ENCODE results near the gene UTP4. TPM values are rescaled to one million over a fixed set of nuclear protein-coding genes. Genes with fewer than 3 reads are reported as not detected.

The UTP4 gene
- polyA plus RNA-seq, 1 donor from 2014 or later, result 18.5 TPM

DNA sequence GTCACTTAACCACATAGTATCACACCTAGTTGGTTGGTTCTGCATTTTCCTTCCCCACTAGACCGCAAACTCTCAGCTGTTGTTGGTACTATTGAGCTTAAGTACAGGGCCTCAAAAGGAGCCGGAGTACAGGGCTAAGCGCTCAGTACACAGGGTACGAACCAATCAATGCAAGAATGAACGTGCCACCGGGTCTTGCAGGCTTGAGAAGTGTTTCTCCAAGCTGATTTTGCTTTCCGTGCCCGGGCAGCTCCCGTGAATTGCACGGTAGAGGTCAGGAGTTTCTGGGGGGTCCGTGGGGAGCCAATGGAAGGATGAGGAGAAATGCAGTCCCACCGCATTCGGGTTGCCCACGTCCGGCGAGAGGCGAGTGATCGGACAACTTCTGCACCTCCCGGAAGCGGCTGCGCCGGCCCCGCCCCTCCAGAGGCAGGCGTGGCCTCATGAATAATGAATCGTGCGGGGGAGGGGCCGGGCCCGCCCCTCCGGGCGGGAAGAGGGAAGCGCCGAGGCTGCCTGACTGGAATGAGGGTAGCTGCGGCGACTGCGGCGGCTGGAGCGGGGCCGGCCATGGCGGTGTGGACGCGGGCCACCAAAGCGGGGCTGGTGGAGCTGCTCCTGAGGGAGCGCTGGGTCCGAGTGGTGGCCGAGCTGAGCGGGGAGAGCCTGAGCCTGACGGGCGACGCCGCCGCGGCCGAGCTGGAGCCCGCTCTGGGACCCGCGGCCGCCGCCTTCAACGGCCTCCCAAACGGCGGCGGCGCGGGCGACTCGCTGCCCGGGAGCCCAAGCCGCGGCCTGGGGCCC is 54.4 kb downstream of the UTP4 start, which contains the start of gene SNTB2:
SNTB2 (plus strand) TSS at position 523 of the 804 bp plus-strand sequence; CDS start at position 526, 3 bp downstream.
- Histone ChIP-seq H2AFZ (ENCODE audit: low read depth, low read length) (peak within 1 kb of the TSS; percentile 56), H3K9me3 (ENCODE audit: low read length) (no peaks in the 10 kb centered on the region), H3K4me2 (ENCODE audit: low read length) (peak within 1 kb of the TSS; percentile 83), H3K36me3 (ENCODE audit: insufficient read depth, low read length) (no peaks in the 10 kb centered on the region), H3K9me2 (ENCODE audit: insufficient read depth, low read length) (no peaks in the 10 kb centered on the region), H3K79me2 (replicated peaks; ENCODE audit: insufficient read depth, low read length) (peaks cover 25% of the 10 kb centered on the region), H3F3A (ENCODE audit: insufficient read depth, low read length, poor library complexity, severe bottlenecking) (peaks cover 7% of the 10 kb centered on the region), H4K20me1 (ENCODE audit: insufficient read depth) (no peaks in the 10 kb centered on the region), H3K9ac (ENCODE audit: low read length) (peak within 1 kb of the TSS; percentile 70), H3K27me3 (ENCODE audit: insufficient read depth, low read depth, low read length) (no peaks in the 10 kb centered on the region), H3K4me3 (ENCODE audit: low read length) (peak within 1 kb of the TSS; percentile 84), H3K27ac (ENCODE audit: low read length) (peak within 1 kb of the TSS; percentile 52)
- TF ChIP-seq TAF1 (IDR thresholded peaks at IDR 0.05; ENCODE audit: low read depth) (no peak), MXI1 (conservative IDR thresholded peaks at IDR 0.05; ENCODE audit: poor library complexity, severe bottlenecking) (peak; percentile 40), EZH2 (IDR thresholded peaks at IDR 0.05; ENCODE audit: borderline replicate concordance, insufficient read depth, low read length, poor library complexity, severe bottlenecking) (no peak), CTCF (IDR thresholded peaks at IDR 0.05; ENCODE audit: poor library complexity, severe bottlenecking) (no peak), EP300 (conservative IDR thresholded peaks at IDR 0.05; ENCODE audit: poor library complexity, severe bottlenecking) (no peak), SMC3 (conservative IDR thresholded peaks at IDR 0.05; ENCODE audit: poor library complexity) (no peak), POLR2AphosphoS5 (IDR thresholded peaks at IDR 0.05) (peak; percentile 75), RAD21 (conservative IDR thresholded peaks at IDR 0.05) (no peak)
- TF ChIP-seq, protein P1, sequence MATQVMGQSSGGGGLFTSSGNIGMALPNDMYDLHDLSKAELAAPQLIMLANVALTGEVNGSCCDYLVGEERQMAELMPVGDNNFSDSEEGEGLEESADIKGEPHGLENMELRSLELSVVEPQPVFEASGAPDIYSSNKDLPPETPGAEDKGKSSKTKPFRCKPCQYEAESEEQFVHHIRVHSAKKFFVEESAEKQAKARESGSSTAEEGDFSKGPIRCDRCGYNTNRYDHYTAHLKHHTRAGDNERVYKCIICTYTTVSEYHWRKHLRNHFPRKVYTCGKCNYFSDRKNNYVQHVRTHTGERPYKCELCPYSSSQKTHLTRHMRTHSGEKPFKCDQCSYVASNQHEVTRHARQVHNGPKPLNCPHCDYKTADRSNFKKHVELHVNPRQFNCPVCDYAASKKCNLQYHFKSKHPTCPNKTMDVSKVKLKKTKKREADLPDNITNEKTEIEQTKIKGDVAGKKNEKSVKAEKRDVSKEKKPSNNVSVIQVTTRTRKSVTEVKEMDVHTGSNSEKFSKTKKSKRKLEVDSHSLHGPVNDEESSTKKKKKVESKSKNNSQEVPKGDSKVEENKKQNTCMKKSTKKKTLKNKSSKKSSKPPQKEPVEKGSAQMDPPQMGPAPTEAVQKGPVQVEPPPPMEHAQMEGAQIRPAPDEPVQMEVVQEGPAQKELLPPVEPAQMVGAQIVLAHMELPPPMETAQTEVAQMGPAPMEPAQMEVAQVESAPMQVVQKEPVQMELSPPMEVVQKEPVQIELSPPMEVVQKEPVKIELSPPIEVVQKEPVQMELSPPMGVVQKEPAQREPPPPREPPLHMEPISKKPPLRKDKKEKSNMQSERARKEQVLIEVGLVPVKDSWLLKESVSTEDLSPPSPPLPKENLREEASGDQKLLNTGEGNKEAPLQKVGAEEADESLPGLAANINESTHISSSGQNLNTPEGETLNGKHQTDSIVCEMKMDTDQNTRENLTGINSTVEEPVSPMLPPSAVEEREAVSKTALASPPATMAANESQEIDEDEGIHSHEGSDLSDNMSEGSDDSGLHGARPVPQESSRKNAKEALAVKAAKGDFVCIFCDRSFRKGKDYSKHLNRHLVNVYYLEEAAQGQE (IDR thresholded peaks at IDR 0.05; ENCODE audit: borderline replicate concordance), result peak; percentile 76

DNA sequence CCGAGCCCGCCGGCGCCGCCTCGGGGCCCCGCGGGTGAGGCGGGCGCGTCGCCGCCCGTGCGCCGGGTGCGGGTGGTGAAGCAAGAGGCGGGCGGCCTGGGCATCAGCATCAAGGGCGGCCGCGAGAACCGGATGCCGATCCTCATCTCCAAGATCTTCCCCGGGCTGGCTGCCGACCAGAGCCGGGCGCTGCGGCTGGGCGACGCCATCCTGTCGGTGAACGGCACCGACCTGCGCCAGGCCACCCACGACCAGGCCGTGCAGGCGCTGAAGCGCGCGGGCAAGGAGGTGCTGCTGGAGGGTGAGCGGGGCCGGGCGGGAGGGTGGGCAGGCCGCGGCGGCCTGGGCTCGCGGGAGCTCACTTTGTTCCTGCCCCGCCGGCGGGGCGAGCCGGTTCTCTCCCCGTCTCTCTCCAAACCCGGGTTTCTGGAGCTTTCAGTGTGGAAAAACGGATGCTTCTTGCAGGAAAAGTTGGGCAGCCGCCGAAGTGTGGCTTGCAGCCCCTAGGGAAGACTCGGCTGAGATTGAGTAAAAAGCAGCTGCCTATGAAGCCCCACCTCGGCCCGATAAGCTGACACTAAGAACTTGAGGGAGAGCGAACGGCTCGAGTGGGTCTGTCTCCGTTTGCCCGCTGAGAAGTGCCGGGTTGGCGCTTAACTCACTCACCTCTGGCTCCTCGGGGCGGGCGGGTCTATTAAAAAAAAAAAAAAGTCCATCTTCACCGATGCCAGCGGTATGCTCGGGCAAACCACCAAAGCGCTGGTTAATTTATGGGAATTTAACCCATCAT is 55.2 kb downstream of the UTP4 start:
- H3K36me3 ChIP-seq (ENCODE audit: insufficient read depth, low read length), result no peaks in the 10 kb centered on the region
- H3K4me3 ChIP-seq (ENCODE audit: low read length), result peak overlapping the region; percentile 84
- H3K4me2 ChIP-seq (ENCODE audit: low read length), result peak overlapping the region; percentile 83
- no peaks in the 10 kb centered on the region for H4K20me1 ChIP-seq (ENCODE audit: insufficient read depth)
- H2AFZ ChIP-seq (ENCODE audit: low read depth, low read length), result no peak overlapping the region
- H3F3A ChIP-seq (ENCODE audit: insufficient read depth, low read length, poor library complexity, severe bottlenecking), result peaks cover 7% of the 10 kb centered on the region
- no peaks in the 10 kb centered on the region for H3K9me3 ChIP-seq (ENCODE audit: low read length)
- peaks cover 25% of the 10 kb centered on the region for H3K79me2 ChIP-seq (replicated peaks; ENCODE audit: insufficient read depth, low read length)
- H3K27ac ChIP-seq (ENCODE audit: low read length), result peak overlapping the region; percentile 12
- H3K27me3 ChIP-seq (ENCODE audit: insufficient read depth, low read depth, low read length), result no peaks in the 10 kb centered on the region
- no peaks in the 10 kb centered on the region for H3K9me2 ChIP-seq (ENCODE audit: insufficient read depth, low read length)
- TF ChIP-seq SMC3 (conservative IDR thresholded peaks at IDR 0.05; ENCODE audit: poor library complexity) (no peak), POLR2AphosphoS5 (IDR thresholded peaks at IDR 0.05) (no peak), MXI1 (conservative IDR thresholded peaks at IDR 0.05; ENCODE audit: poor library complexity, severe bottlenecking) (no peak), TAF1 (IDR thresholded peaks at IDR 0.05; ENCODE audit: low read depth) (no peak), EP300 (conservative IDR thresholded peaks at IDR 0.05; ENCODE audit: poor library complexity, severe bottlenecking) (no peak)
- TF ChIP-seq, protein P1 (IDR thresholded peaks at IDR 0.05; ENCODE audit: borderline replicate concordance), result peak; percentile 4
- peak overlapping the region; percentile 70 for H3K9ac ChIP-seq (ENCODE audit: low read length)
